Osteoblast (primary cell): ENCODE measurements around the gene ASCC2. TPM values are rescaled to one million over a fixed set of nuclear protein-coding genes. Genes with fewer than 3 reads are reported as not detected.

ENCODE experiments used
- DNase-seq: peaks from one replicate; pipeline ENCODE4 v3.0.0; 2011; ENCODE audit warnings: low spot score, mixed read lengths; ENCODE audit not compliant: insufficient read length; ENCODE audit errors: missing footprints
- H2AFZ ChIP-seq: 2 replicates; pipeline ENCODE4 v1.6.0; 2011; ENCODE audit warnings: mild to moderate bottlenecking, low read length
- H3K27ac ChIP-seq: 2 replicates; pipeline ENCODE4 v1.5.1; 2011; ENCODE audit warnings: mild to moderate bottlenecking, low read depth, low read length, moderate library complexity
- H3K27me3 ChIP-seq: 2 replicates; pipeline ENCODE4 v1.6.0; 2012; ENCODE audit warnings: mild to moderate bottlenecking, control low read depth, inconsistent platforms, low read length, moderate library complexity; ENCODE audit not compliant: insufficient read depth
- H3K36me3 ChIP-seq: 2 replicates; pipeline ENCODE4 v1.5.1; 2011; ENCODE audit warnings: mild to moderate bottlenecking, low read length, control low read depth, moderate library complexity; ENCODE audit not compliant: insufficient read depth
- H3K4me1 ChIP-seq: 2 replicates; pipeline ENCODE4 v1.5.1; 2011; ENCODE audit warnings: mild to moderate bottlenecking, low read length, control low read depth, moderate library complexity; ENCODE audit not compliant: insufficient read depth
- H3K4me2 ChIP-seq: 2 replicates; pipeline ENCODE4 v1.6.0; 2011; ENCODE audit warnings: mild to moderate bottlenecking, low read length; ENCODE audit not compliant: insufficient read depth
- H3K4me3 ChIP-seq: fragments of 200-600 bp; sonication (generic); 3 replicates; pipeline ENCODE4 v1.5.1; 2012; ENCODE audit warnings: mild to moderate bottlenecking, low read length, inconsistent platforms; ENCODE audit not compliant: insufficient read depth
- H3K79me2 ChIP-seq: 2 replicates; pipeline ENCODE4 v1.6.0; 2012; ENCODE audit warnings: mild to moderate bottlenecking, low read length, control low read depth, inconsistent platforms; ENCODE audit not compliant: insufficient read depth
- H3K9me3 ChIP-seq: 2 replicates; pipeline ENCODE4 v1.5.1; 2011; ENCODE audit warnings: low read depth, low read length, control low read depth
- H4K20me1 ChIP-seq: 2 replicates; pipeline ENCODE4 v1.6.0; 2012; ENCODE audit warnings: mild to moderate bottlenecking, low read length, control low read depth; ENCODE audit not compliant: insufficient read depth
- CTCF ChIP-seq: IDR thresholded peaks from 2 replicates; pipeline ENCODE4 v1.5.1; 2011; ENCODE audit warnings: mild to moderate bottlenecking, low read depth, low read length, moderate library complexity; ENCODE audit errors: extremely low read depth
- total RNA-seq: library from RNA; depleted of rRNA; stranded (reverse); fragments of >200 nt; gene quantifications from 2 replicates; pipeline ENCODE4 v1.2.3, GENCODE V29; 2012

ASCC2 gene
- total RNA-seq, 1 donor, result 21.0 TPM

DNA sequence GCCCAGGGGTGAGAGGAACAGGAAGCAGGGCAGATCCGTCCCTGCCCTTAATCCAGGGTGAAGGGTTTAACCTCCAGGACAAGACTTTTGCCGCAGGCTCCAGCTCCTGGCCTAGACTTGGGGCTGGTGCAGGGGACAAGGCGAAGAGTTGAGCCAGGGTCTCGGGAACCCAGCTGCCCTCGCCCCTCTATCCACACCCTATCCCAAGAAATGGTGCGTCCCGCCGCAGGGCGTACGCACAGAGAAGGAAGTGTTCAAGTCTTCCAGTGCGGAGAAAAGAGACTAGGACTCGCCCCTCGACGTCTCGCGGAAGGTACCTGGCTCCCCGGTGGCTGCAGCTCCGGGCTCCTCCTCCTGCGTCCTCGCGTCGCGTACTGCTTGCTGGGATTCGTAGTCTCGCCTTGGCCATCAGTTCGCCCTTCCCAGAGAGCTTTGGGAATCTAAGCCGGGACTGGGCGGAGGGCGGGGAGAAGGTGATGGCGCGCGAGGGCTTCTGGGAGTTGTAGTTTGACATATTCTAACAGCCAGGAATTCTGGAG lies 71.4 kb downstream of the ASCC2 start, which contains the start of gene ZMAT5:
TSS of gene ZMAT5 (minus strand) at position 376 of the 539 bp plus-strand sequence. CDS start 18,463 bp downstream, outside the sequence.
- TF ChIP-seq CTCF, result no peak
- Histone ChIP-seq H3K79me2 (peaks cover 45% of the 10 kb centered on the region), H3K27ac (peak within 1 kb of the TSS; percentile 80), H3K4me3 (peak within 1 kb of the TSS; percentile 81), H3K27me3 (no peaks in the 10 kb centered on the region), H2AFZ (peak within 1 kb of the TSS; percentile 98), H4K20me1 (peaks cover 5% of the 10 kb centered on the region), H3K4me2 (peak within 1 kb of the TSS; percentile 85), H3K9me3 (no peaks in the 10 kb centered on the region), H3K36me3 (peaks cover 20% of the 10 kb centered on the region), H3K4me1 (peaks cover 16% of the 10 kb centered on the region)
- peak; percentile 98 for DNase-seq

GRCh38 chr22:29765905-29766631 lies 72.0 kb downstream of the ASCC2 start:
- peak overlapping the region; percentile 85 for H3K4me2 ChIP-seq
- TF ChIP-seq CTCF, result no peak
- no peaks in the 10 kb centered on the region for H3K27me3 ChIP-seq
- peaks cover 20% of the 10 kb centered on the region for H3K36me3 ChIP-seq
- H3K9me3 ChIP-seq, result no peaks in the 10 kb centered on the region
- H3K79me2 ChIP-seq, result peaks cover 45% of the 10 kb centered on the region
- H3K4me1 ChIP-seq, result peaks cover 16% of the 10 kb centered on the region
- peak overlapping the region; percentile 80 for H3K27ac ChIP-seq
- peak overlapping the region; percentile 81 for H3K4me3 ChIP-seq
- H2AFZ ChIP-seq, result peak overlapping the region; percentile 98
- H4K20me1 ChIP-seq, result peaks cover 5% of the 10 kb centered on the region
- peak; percentile 45 for DNase-seq

GRCh38 chr22:29762263-29762662 lies 75.8 kb downstream of the ASCC2 start:
- H3K4me2 ChIP-seq, result no peak overlapping the region
- H3K36me3 ChIP-seq, result no peaks in the 10 kb centered on the region
- no peak for DNase-seq
- no peak for TF ChIP-seq CTCF
- H3K4me1 ChIP-seq, result peaks cover 17% of the 10 kb centered on the region
- no peaks in the 10 kb centered on the region for H3K27me3 ChIP-seq
- H3K27ac ChIP-seq, result no peak overlapping the region
- no peak overlapping the region for H3K4me3 ChIP-seq
- H4K20me1 ChIP-seq, result peaks cover 6% of the 10 kb centered on the region
- no peak overlapping the region for H2AFZ ChIP-seq
- H3K9me3 ChIP-seq, result no peaks in the 10 kb centered on the region
- H3K79me2 ChIP-seq, result peaks cover 27% of the 10 kb centered on the region

- H3K4me3 ChIP-seq, result no peak overlapping the region
- peaks cover 9% of the 10 kb centered on the region for H3K4me1 ChIP-seq
- H3K79me2 ChIP-seq, result peaks cover 3% of the 10 kb centered on the region
- H3K36me3 ChIP-seq, result no peaks in the 10 kb centered on the region
- no peaks in the 10 kb centered on the region for H3K9me3 ChIP-seq
- no peak overlapping the region for H3K27ac ChIP-seq
- no peak for TF ChIP-seq CTCF
- DNase-seq, result peak; percentile 34
- no peaks in the 10 kb centered on the region for H3K27me3 ChIP-seq
- peaks cover 7% of the 10 kb centered on the region for H4K20me1 ChIP-seq
- no peak overlapping the region for H3K4me2 ChIP-seq
- H2AFZ ChIP-seq, result no peak overlapping the region
These were observed 79.1 kb downstream of the ASCC2 start for GRCh38 chr22:29758959-29759358.
